Measurements from ENCODE around the gene FKRP.
"Not testable (repeated sequence)": the region's sequence is repeated elsewhere in the genome, so short reads cannot be mapped to it uniquely, and the experiment has no call there.

The FKRP gene

GRCh38 chr19:46786236-46787039 is 40.6 kb downstream of the FKRP start:
- no peak for DNase-seq

- DNase-seq: no peak
Measured at GRCh38 chr19:46787040-46787330, 41.1 kb downstream of the FKRP start.

GRCh38 chr19:46787331-46788261 is 41.7 kb downstream of the FKRP start:
- DNase-seq: no peak

GRCh38 chr19:46788262-46788967 is 42.6 kb downstream of the FKRP start, which contains the start of gene SLC1A5:
TSS of gene SLC1A5 (minus strand) at chr19:46788594. CDS start at chr19:46787965, 629 bp downstream.
- DNase-seq: peak; percentile 96

GRCh38 chr19:46788968-46789338 is 43.1 kb downstream of the FKRP start:
- no peak for DNase-seq

- no peak for DNase-seq
Measured at GRCh38 chr19:46789371-46789770, 43.5 kb downstream of the FKRP start.

- no peak for DNase-seq
Measured at GRCh38 chr19:46791944-46792343, 46.1 kb downstream of the FKRP start.

- DNase-seq: no peak
Measured at GRCh38 chr19:46797881-46798280, 52.0 kb downstream of the FKRP start.

- DNase-seq: no peak
Measured at GRCh38 chr19:46798713-46799112, 52.9 kb downstream of the FKRP start.

GRCh38 chr19:46802152-46802551 is 56.3 kb downstream of the FKRP start:
- DNase-seq: no peak

- no peak for DNase-seq
Measured at GRCh38 chr19:46803555-46803954, 57.7 kb downstream of the FKRP start.

GRCh38 chr19:46804432-46804831 is 58.6 kb downstream of the FKRP start:
- not testable (repeated sequence) for DNase-seq

GRCh38 chr19:46806656-46807055 is 60.8 kb downstream of the FKRP start:
- DNase-seq: no peak

All from NCI-H510A (cell line).